HAP-1 (cell line): ENCODE measurements around the gene CYP46A1.
"Not testable (repeated sequence)": the region's sequence is repeated elsewhere in the genome, so short reads cannot be mapped to it uniquely, and the experiment has no call there.

Source experiments
- DNase-seq, 2 experiments: peaks; one replicate each; pipeline ENCODE4 v3.0.0-alpha.2; 2016 to 2020; ENCODE audit warnings: low spot score in 2 of 2
- H3K27me3 ChIP-seq: fragments of 250-450 bp; sonication (Bioruptor Pico); 2 replicates; pipeline ENCODE4 v1.5.1; 2020; ENCODE audit warnings: low read depth, mild to moderate bottlenecking, moderate library complexity
- H3K36me3 ChIP-seq: fragments of 250-450 bp; sonication (Bioruptor Pico); replicated peaks from 2 replicates; pipeline ENCODE4 v1.5.1; 2020; ENCODE audit warnings: mild to moderate bottlenecking
- H3K4me1 ChIP-seq: fragments of 250-450 bp; sonication (Bioruptor Pico); 2 replicates; pipeline ENCODE4 v1.5.1; 2020; ENCODE audit warnings: mild to moderate bottlenecking
- H3K4me3 ChIP-seq: fragments of 250-450 bp; sonication (Bioruptor Pico); 2 replicates; pipeline ENCODE4 v1.5.1; 2020; ENCODE audit warnings: mild to moderate bottlenecking, moderate library complexity
- H3K9me3 ChIP-seq: fragments of 250-450 bp; sonication (Bioruptor Pico); 2 replicates; pipeline ENCODE4 v1.5.1; 2020; ENCODE audit warnings: mild to moderate bottlenecking, moderate library complexity
- in situ Hi-C: fragments of 300-500 bp; cut with MboI; formaldehyde crosslinking; loops from 3 replicates; pipeline ENCODE4 v1.14.3; 2020; ENCODE audit warnings: low sequenced_read_pairs, inconsistent platforms, mixed read lengths

CYP46A1 gene

GRCh38 chr14:99683619-99684409, at the start of gene CYP46A1:
TSS of gene CYP46A1 (plus strand) at chr14:99684298. CDS start at chr14:99684418, 120 bp downstream.
- peak; percentile 97 to 100 for DNase-seq
- in situ Hi-C loops = no loop called here
- H3K4me3 ChIP-seq = peak within 1 kb of the TSS; percentile 72
- no peaks in the 10 kb centered on the region for H3K36me3 ChIP-seq
- no peaks in the 10 kb centered on the region for H3K9me3 ChIP-seq
- peaks cover 5% of the 10 kb centered on the region for H3K27me3 ChIP-seq
- no peaks in the 10 kb centered on the region; the same call in 1 of the 2 replicates for H3K4me1 ChIP-seq

- no peak for DNase-seq
- Histone ChIP-seq H3K4me1 (no peaks in the 10 kb centered on the region), H3K4me3 (no peak overlapping the region), H3K9me3 (no peaks in the 10 kb centered on the region), H3K36me3 (no peaks in the 10 kb centered on the region), H3K27me3 (no peaks in the 10 kb centered on the region)
- in situ Hi-C loops = no loop called here
Measured at GRCh38 chr14:99634443-99634842, 49.7 kb upstream of the CYP46A1 start.

DNA sequence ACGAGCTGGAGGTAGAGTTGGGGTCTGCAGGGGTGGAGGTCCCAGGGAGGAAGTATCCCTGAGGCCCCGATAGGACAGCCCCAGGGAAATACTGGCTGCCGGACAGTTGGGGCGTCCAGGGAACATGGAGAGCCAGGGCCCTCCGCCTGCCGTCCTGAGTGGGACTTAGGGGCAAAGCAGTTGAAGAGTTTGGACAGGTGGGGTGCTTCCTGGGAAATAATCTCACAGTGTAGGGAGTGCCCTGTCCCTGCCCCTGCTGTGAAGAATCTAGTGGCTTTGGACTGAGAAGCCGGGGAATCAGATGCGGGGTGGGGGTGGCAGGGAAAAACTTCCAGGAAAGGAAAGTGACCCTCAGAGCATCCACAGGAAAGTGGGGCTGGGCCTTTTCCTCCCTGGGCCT, 49.0 kb upstream of the CYP46A1 start:
- in situ Hi-C loops = no loop called here
- DNase-seq = no peak
- H3K4me3 ChIP-seq = no peak overlapping the region

GRCh38 chr14:99636487-99636886, 47.6 kb upstream of the CYP46A1 start:
- in situ Hi-C loops = no loop called here
- DNase-seq = no peak
- no peaks in the 10 kb centered on the region for H3K4me1 ChIP-seq

More for the DNA sequence above, 49.0 kb upstream of the CYP46A1 start:
- no peaks in the 10 kb centered on the region for H3K4me1 ChIP-seq
- H3K27me3 ChIP-seq = no peaks in the 10 kb centered on the region
- H3K9me3 ChIP-seq = no peaks in the 10 kb centered on the region
- H3K36me3 ChIP-seq = no peaks in the 10 kb centered on the region

DNA sequence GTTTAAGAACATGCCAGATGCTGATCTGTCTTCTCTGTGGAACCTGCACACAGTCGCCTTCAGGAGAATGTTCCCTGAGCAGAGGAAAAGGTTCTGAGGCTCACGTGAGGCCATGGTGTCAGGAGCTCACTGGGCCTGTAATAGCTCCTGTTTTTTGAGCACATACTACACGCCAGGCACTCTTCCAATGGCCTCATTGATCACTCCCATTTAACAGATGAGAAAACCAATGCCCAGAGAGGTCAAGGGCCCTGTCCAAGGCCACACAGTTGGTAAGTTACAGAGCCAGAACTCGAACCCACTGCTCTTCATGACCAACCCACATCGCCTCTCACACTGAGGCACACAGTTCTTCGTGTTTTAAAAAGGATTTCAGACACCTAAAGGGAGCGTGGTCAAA, 46.5 kb upstream of the CYP46A1 start:
- no peaks in the 10 kb centered on the region for H3K9me3 ChIP-seq
- H3K36me3 ChIP-seq = no peaks in the 10 kb centered on the region
- no peak overlapping the region for H3K4me3 ChIP-seq
- in situ Hi-C loops = no loop called here
- DNase-seq = no peak
- no peaks in the 10 kb centered on the region for H3K4me1 ChIP-seq
- no peaks in the 10 kb centered on the region for H3K27me3 ChIP-seq

More at GRCh38 chr14:99636487-99636886, 47.6 kb upstream of the CYP46A1 start:
- H3K27me3 ChIP-seq = no peaks in the 10 kb centered on the region
- no peaks in the 10 kb centered on the region for H3K36me3 ChIP-seq
- H3K4me3 ChIP-seq = no peak overlapping the region
- no peaks in the 10 kb centered on the region for H3K9me3 ChIP-seq

GRCh38 chr14:99642771-99643170, 41.3 kb upstream of the CYP46A1 start:
- H3K27me3 ChIP-seq, DNase-seq, in situ Hi-C loops, H3K4me3 ChIP-seq, H3K9me3 ChIP-seq, H3K36me3 ChIP-seq, H3K4me1 ChIP-seq: not testable (repeated sequence)

DNA sequence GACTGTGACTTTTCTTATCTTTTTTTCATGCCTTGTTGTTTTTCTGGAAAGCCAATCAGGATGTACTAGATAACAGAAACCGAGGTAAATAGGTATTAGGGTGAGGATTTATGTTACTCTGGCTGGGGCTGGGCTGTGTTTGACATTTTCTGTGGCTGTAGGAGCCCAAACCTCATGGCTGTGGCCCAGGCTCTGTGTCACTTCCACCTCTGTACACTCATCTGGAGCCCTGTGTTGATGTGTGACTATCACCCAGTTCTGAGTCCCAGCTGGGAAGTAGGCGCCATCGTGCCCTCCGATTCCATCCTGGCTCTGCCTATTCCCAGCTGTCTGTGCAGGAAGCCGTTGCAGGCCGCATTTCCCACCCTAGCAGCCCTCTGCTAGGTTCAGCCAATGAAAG, 40.8 kb upstream of the CYP46A1 start:
- no peak overlapping the region for H3K4me3 ChIP-seq
- H3K27me3 ChIP-seq = no peaks in the 10 kb centered on the region
- H3K36me3 ChIP-seq = no peaks in the 10 kb centered on the region
- H3K4me1 ChIP-seq = no peaks in the 10 kb centered on the region
- in situ Hi-C loops = no loop called here
- no peak for DNase-seq
- no peaks in the 10 kb centered on the region for H3K9me3 ChIP-seq

DNA sequence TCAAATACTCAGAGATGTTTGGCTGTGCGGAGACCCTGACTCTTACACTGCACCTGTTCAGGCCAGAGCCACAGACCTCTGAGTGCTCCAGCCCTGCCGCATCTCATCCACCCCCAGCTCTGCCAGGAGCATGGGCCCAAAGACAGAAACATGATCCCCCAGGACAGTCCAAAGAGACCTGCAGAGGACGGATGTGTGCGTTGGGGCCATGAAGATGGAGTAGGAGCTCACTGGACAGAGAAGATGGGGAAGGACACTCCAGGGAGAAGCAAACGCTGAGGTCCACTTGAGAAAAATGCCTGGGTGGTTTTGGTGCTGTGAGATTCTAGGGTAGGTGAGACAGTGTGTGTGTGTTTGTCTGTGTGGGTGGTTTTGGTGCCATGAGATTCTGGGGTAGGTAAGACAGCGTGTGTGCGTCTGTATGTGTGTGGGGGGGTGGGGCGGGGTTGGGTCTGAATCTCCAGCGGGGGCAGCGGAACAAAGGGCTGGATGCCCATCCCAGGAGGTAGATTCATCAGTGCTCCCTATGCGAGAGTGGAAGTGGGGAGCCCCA, 40.0 kb upstream of the CYP46A1 start:
- H3K4me3 ChIP-seq = no peak overlapping the region

GRCh38 chr14:99644723-99645544, 39.2 kb upstream of the CYP46A1 start, which contains the start of gene HHIPL1:
TSS of gene HHIPL1 (plus strand) at chr14:99645129. CDS start at chr14:99645208, 79 bp downstream.
- in situ Hi-C loops = no loop called here
- no peak within 1 kb of the TSS for H3K4me3 ChIP-seq
- DNase-seq = no peak

More for the DNA sequence above, 40.0 kb upstream of the CYP46A1 start:
- no peak for DNase-seq
- in situ Hi-C loops = no loop called here
- Histone ChIP-seq H3K9me3 (no peaks in the 10 kb centered on the region), H3K4me1 (no peaks in the 10 kb centered on the region), H3K36me3 (no peaks in the 10 kb centered on the region), H3K27me3 (no peaks in the 10 kb centered on the region)

GRCh38 chr14:99645545-99646505, 38.3 kb upstream of the CYP46A1 start:
- in situ Hi-C loops = no loop called here
- no peak for DNase-seq
- no peaks in the 10 kb centered on the region for H3K27me3 ChIP-seq
- H3K4me1 ChIP-seq = no peaks in the 10 kb centered on the region
- no peak overlapping the region for H3K4me3 ChIP-seq
- H3K36me3 ChIP-seq = no peaks in the 10 kb centered on the region
- no peaks in the 10 kb centered on the region for H3K9me3 ChIP-seq

More at GRCh38 chr14:99644723-99645544, 39.2 kb upstream of the CYP46A1 start, which contains the start of gene HHIPL1:
- no peaks in the 10 kb centered on the region for H3K36me3 ChIP-seq
- H3K4me1 ChIP-seq = no peaks in the 10 kb centered on the region
- no peaks in the 10 kb centered on the region for H3K9me3 ChIP-seq
- H3K27me3 ChIP-seq = no peaks in the 10 kb centered on the region

DNA sequence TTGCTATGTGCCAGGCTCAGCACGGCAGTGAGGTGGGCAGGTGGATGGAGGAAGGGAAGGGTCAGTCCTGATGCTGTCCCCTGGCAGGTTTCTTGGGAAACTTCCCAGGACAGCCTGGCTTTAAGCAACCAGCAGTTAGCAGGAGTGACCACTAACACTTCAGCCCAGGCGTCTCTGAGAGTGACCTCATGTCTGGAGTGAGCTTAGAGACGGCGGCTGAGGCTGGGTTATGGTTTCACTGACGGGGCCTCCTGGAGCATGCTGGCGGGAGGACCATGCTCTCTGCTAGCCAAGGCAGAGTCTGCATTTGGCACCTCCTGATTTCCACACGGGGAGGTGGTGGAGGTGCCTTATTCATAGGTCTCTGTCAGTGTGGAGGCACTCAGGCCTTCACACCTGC, 36.7 kb upstream of the CYP46A1 start:
- H3K9me3 ChIP-seq = no peaks in the 10 kb centered on the region
- DNase-seq = no peak
- no peaks in the 10 kb centered on the region for H3K36me3 ChIP-seq
- no peaks in the 10 kb centered on the region for H3K4me1 ChIP-seq
- no peak overlapping the region for H3K4me3 ChIP-seq
- H3K27me3 ChIP-seq = no peaks in the 10 kb centered on the region
- in situ Hi-C loops = no loop called here

DNA sequence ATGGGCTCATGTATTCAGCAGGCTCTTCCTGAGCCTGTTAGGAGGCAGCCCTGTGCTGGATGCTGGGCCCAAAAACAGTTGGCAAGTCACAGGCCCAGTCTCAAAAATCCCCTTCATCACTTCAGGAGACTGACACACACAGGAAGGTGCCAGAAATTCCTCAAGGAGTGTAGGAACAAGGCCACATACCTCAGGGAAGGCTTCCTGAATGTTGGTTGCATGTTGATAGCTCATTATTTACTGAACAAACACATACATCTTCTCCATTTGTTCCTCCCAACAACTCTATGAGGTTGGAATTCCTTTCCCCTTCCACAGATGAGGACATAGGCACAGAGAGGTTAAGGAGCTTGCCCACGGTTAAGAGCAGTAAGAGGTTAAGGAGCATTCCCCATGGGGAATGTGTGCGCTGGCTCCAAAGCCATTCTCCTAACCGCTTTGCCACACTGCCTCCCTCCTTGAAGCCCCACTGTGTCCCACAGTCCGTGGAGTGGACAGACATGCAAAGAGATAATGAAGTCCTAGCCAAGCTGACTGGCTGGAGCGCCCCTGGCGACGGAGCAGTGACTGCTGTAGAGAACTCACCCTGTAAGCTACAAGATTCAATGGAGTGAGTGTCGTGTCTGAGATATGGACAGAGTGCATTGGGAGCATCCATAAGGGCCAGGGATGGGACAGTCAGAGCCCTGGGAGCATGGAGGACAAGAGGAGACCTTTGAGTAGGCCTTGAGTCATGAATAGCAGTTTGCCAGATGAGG, 35.9 kb upstream of the CYP46A1 start:
- Histone ChIP-seq H3K4me3 (no peak overlapping the region), H3K4me1 (no peaks in the 10 kb centered on the region), H3K27me3 (no peaks in the 10 kb centered on the region), H3K9me3 (no peaks in the 10 kb centered on the region), H3K36me3 (no peaks in the 10 kb centered on the region)
- no peak for DNase-seq
- in situ Hi-C loops = no loop called here
